ENCODE data around the gene ADRA2B.

DNA sequence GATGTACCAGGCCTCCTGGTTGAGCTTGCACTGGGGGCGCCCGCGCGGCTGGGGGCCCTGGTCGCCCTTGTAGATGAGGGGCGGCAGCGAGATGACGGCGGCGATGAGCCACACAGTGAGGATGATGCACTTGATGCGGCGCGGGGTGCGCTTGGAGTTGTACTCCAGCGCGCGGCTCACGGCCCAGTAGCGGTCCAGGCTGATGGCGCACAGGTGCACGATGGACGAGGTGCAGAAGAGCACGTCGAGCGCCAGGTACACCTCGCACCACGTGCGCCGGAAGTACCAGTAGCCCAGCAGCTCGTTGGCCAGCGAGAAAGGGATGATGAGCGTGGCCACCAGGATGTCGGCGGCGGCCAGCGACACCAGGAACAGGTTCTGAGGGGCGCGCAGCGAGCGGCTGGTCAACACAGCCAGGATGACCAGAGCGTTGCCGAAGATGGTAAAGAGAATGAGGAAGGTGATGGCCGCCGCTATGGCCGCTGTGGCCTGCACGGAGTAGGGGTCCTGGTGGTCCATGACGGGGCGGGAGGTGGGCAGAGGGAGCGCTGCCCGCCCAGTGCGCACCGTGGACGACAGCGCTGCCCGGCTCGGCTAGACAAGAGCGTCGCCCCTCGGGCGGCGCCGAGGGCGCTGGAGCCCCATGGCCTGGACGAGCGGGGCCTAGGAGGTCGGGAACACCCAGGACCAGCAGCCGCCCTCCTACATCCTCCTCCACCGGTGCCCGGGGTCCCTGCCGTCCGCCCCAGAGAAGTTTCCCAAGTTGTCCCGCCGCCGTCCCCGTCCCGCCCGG, 544 bp downstream of the ADRA2B start:
- TF ChIP-seq CREB1 (IDR thresholded peaks at IDR 0.05; ENCODE audit: low read depth), result no peak
- no peak for TF ChIP-seq YY1 (IDR thresholded peaks at IDR 0.05; ENCODE audit: low read depth)
- TF ChIP-seq RAD21 (IDR thresholded peaks at IDR 0.05; ENCODE audit: low read depth), result no peak
- TF ChIP-seq TEAD4 (IDR thresholded peaks at IDR 0.05), result no peak
- TF ChIP-seq TCF12 (IDR thresholded peaks at IDR 0.05; ENCODE audit: low read depth), result no peak
- TF ChIP-seq, protein P1, sequence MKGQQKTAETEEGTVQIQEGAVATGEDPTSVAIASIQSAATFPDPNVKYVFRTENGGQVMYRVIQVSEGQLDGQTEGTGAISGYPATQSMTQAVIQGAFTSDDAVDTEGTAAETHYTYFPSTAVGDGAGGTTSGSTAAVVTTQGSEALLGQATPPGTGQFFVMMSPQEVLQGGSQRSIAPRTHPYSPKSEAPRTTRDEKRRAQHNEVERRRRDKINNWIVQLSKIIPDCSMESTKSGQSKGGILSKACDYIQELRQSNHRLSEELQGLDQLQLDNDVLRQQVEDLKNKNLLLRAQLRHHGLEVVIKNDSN (IDR thresholded peaks at IDR 0.05), result no peak
- no peak for TF ChIP-seq EGR1 (IDR thresholded peaks at IDR 0.05)
- no peak for TF ChIP-seq CEBPB (IDR thresholded peaks at IDR 0.05)
- TF ChIP-seq REST (IDR thresholded peaks at IDR 0.05; ENCODE audit: low read depth), result no peak
- TF ChIP-seq TAF1 (IDR thresholded peaks at IDR 0.05; ENCODE audit: low read depth), result no peak
- TF ChIP-seq MAX (IDR thresholded peaks at IDR 0.05), result no peak
- no peak for TF ChIP-seq NFIC (IDR thresholded peaks at IDR 0.05)
- no peak for TF ChIP-seq EP300 (IDR thresholded peaks at IDR 0.05; ENCODE audit: borderline replicate concordance)
